ENCODE results near the gene CRX.

Gene CRX

GRCh38 chr19:47891923-47892666, 70.4 kb downstream of the CRX start:
- TF ChIP-seq ZFX (IDR thresholded peaks at IDR 0.05) (no peak), CTCF (conservative IDR thresholded peaks at IDR 0.05) (no peak)
- no peak overlapping the region for H3K27ac ChIP-seq

Measured in C4-2B (cell line).